GM12873 (cell line): ENCODE measurements around the gene OBI1.

Experiments used
- TF ChIP-seq, protein P1 (sequence below): IDR thresholded peaks from 2 replicates; pipeline ENCODE4 v1.5.1; 2012; ENCODE audit warnings: low read depth, mild to moderate bottlenecking, moderate library complexity, low read length, control low read depth; ENCODE audit not compliant: insufficient read depth; ENCODE audit errors: missing control alignments

Gene OBI1

DNA sequence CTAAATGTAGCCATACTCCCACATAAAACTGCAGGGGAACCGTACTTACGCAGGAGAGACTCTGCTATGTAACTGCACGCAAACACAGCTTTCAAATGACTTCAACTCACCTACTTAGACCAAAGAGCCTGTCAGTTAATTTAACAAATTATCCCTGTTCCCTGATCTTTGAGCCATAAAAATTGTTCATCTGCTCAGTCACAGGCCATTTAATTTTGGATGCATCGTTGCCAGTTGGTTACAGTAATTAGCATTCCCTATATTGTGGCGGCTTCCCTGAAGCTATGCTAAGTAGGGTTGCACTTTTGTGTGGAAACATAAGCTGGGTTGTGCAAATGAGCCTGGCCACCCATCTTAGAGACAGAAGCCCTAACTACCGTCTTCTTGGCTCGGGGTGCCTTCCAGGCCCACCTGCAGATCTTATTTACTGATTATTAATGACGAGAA, 21.2 kb upstream of the OBI1 start:
- TF ChIP-seq, protein P1, sequence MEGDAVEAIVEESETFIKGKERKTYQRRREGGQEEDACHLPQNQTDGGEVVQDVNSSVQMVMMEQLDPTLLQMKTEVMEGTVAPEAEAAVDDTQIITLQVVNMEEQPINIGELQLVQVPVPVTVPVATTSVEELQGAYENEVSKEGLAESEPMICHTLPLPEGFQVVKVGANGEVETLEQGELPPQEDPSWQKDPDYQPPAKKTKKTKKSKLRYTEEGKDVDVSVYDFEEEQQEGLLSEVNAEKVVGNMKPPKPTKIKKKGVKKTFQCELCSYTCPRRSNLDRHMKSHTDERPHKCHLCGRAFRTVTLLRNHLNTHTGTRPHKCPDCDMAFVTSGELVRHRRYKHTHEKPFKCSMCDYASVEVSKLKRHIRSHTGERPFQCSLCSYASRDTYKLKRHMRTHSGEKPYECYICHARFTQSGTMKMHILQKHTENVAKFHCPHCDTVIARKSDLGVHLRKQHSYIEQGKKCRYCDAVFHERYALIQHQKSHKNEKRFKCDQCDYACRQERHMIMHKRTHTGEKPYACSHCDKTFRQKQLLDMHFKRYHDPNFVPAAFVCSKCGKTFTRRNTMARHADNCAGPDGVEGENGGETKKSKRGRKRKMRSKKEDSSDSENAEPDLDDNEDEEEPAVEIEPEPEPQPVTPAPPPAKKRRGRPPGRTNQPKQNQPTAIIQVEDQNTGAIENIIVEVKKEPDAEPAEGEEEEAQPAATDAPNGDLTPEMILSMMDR, result no peak

DNA sequence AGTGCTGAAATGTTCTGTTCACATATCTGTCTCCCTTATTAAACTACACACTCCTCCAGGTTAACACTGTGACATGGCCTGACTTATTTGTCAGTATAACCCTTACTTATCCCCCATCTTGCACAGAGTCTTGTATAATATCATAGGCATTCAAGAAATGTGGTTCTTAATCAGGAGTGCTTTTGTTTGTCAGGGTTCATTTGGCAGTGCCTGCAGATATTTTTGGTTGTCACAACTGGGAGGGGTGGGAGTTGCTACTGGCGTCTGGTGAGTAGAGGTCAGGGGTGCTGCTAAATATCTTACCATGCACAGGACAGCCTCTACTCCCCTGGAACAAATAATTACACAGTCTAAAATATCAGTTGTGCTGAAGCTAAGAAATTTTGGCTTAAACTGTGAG, 20.4 kb upstream of the OBI1 start:
- TF ChIP-seq, protein P1, result no peak

DNA sequence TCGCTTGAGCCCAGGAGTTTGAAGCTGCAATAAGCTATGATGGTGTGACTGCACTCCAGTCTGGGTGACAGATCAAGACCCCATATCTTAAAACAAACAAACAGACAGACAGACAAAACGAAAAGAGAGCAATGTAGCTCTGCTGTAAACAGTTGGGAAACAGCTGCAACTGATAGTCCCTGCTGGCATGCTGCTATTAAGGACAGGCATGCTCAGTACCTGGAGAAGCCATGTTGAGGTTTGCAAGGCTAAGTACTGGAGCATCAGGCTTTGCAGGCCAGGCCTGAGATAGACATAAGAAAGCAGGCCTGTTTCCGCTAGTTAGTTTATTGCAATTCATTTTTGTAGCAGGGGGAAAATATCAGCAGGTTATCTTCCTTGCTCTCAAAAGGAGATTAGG, 16.2 kb upstream of the OBI1 start:
- TF ChIP-seq, protein P1, result no peak

DNA sequence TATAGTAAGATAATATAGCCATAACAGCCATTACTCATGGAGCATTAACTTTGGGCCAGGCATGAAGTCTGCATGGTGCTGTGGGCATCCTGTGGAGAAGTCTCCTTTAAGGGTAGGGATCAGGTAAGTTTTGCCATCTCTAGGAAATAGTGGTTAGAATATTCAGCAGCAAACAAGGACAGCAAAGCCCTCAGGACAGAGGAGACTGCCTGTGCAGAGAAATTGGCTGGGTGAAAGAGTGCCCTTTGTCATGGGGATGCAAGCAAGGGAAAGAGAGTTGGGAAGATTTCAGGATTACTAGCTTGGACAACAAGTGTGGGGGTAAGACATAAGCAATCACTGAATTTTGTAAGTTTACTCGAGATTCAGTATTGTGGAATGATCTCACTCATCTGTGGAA, 15.7 kb upstream of the OBI1 start:
- TF ChIP-seq, protein P1, result no peak

DNA sequence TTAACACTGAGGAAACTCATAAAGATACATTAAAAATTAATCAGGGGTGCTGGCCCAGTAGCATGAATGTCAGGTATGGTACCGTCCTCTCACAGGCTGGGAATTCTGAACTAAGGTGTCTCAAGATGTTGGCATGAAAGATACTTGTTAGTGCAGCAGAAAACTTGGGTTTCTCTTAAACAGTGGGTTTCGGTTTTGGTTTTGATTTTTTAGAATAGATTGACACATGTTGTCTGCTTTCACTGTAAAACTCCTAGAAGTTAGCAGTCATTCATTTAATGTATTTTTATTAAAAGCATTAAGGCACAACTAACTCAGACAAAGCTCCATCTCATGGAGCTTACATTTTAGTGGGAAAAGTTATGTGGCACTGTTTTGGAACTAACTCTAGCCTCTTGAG, 3.5 kb upstream of the OBI1 start:
- TF ChIP-seq, protein P1, result no peak

DNA sequence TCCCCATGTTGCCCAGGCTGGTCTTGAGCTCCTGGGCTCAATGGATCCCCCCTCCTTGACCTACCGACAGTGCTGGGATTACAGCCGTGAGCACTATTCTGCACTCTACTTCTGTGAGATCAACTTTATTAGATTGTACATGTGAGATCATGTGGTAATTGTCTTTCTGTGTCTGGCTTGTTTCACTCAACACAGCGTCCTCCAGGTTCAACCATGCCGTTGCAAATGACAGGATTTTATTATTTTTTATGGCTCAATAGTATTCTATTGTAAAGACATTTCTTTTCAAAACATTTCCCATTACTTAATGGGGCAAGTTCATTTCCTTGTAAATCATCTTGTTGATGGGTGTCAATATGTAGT, 1.5 kb upstream of the OBI1 start:
- TF ChIP-seq, protein P1, result no peak

DNA sequence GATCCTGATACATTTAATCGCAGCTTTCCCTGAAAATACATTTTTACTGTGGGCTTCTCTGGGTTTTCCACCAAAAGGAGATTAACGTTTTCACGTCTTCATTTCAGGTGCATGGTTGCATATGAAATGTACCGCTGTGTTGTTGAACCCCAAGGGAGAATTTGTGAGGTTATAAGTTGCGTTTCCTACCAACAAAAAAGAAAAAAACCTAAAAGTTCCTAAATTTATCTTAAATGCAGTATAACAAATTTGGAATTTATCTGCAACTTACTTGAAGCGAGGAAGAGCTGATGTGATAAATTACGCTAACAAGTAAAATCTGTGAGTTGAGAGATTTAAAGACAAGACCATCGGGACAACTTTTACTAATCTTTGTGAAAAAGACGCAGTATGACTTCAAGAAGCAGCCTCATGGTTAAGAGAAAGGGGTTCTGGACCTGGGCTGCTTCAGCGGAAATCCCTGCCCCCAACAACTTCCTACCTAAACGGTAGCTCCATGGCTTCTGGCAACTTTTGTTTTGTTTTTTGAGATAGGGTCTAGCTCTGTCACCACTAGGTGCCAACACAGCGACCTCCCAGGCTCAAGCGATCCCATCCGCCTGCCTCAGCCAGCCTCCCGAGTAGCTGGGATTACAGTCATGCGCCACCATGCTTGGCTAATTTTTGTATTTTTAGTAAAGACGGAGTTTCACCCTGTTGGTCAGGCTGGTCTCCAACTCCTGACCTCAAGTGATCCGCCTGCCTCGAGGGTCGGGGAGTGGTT, 958 bp upstream of the OBI1 start:
- TF ChIP-seq, protein P1, result no peak
